IMR-90 (cell line): ENCODE data around the gene ZFP57. TPM values are rescaled to one million over a fixed set of nuclear protein-coding genes. Genes with fewer than 3 reads are reported as not detected.
A peak's percentile ranks its signal among the peaks of the same experiment; 100 is the strongest.

Source experiments
- ATAC-seq: fragments of 200-7000 bp; cut with Tn5 transposase; 2 replicates; pipeline ENCODE4 v1.9.1; 2020; ENCODE audit warnings: low read depth, mild to moderate bottlenecking, moderate library complexity
- BruUV-seq: library from RNA; stranded (reverse); fragments of 400-500 nt; replicated peaks from 2 replicates; lab custom pipeline; 2021; lab: Mats Ljungman, UMichigan
- CTCF ChIA-PET: fragments of 300-600 bp; formaldehyde crosslinking; extraction: SDS; loops from one replicate; lab custom pipeline; 2021; ENCODE audit warnings: antibody characterized with exemption; lab: Yijun Ruan, JAX
- POLR2A ChIA-PET: fragments of 300-600 bp; sonication (Branson Sonifier 250); formaldehyde crosslinking; loops from one replicate; lab custom pipeline; 2022; ENCODE audit warnings: antibody characterized with exemption; ENCODE audit not compliant: unreplicated experiment; lab: Charles Lee
- DNase-seq: peaks from one replicate; pipeline ENCODE4 v3.0.0; 2013
- H2AFZ ChIP-seq: replicated peaks from 2 replicates; pipeline ENCODE3; 2013; ENCODE audit warnings: low read length, mild to moderate bottlenecking; ENCODE audit not compliant: poor library complexity
- H2AK5ac ChIP-seq: 2 replicates; pipeline ENCODE4 v1.6.1; 2013; ENCODE audit warnings: low read depth, low read length, inconsistent platforms
- H2AK9ac ChIP-seq: replicated peaks from 2 replicates; pipeline ENCODE3; 2013; ENCODE audit warnings: mild to moderate bottlenecking, low read depth, low read length, moderate library complexity; ENCODE audit not compliant: poor library complexity
- H2BK120ac ChIP-seq: 2 replicates; pipeline ENCODE4 v1.6.1; 2013; ENCODE audit warnings: low read depth, low read length, inconsistent platforms
- H2BK15ac ChIP-seq: 3 replicates; pipeline ENCODE4 v1.6.1; 2013; ENCODE audit warnings: low read depth, low read length, inconsistent platforms
- H2BK20ac ChIP-seq: 2 replicates; pipeline ENCODE4 v1.6.1; 2013; ENCODE audit warnings: low read depth, mild to moderate bottlenecking, inconsistent platforms, low read length, moderate library complexity
- H2BK5ac ChIP-seq: 2 replicates; pipeline ENCODE4 v1.6.1; 2013; ENCODE audit warnings: mild to moderate bottlenecking, low read depth, low read length, inconsistent platforms; ENCODE audit not compliant: poor library complexity, severe bottlenecking
- H3K14ac ChIP-seq: replicated peaks from 2 replicates; pipeline ENCODE4 v1.6.1; 2013; ENCODE audit warnings: low read depth, low read length, inconsistent platforms
- H3K18ac ChIP-seq: 2 replicates; pipeline ENCODE4 v1.6.1; 2013; ENCODE audit warnings: low read depth, low read length, control low read depth
- H3K23ac ChIP-seq: 2 replicates; pipeline ENCODE4 v1.6.1; 2013; ENCODE audit warnings: low read depth, low read length, inconsistent platforms
- H3K27ac ChIP-seq: 2 replicates; pipeline ENCODE4 v1.5.1; 2013; ENCODE audit warnings: mild to moderate bottlenecking, control low read depth, low read length; ENCODE audit not compliant: insufficient read depth
- H3K27me3 ChIP-seq: 2 replicates; pipeline ENCODE4 v1.6.1; 2013; ENCODE audit warnings: low read length; ENCODE audit not compliant: control insufficient read depth, insufficient read depth
- H3K36me3 ChIP-seq: 2 replicates; pipeline ENCODE4 v1.6.1; 2013; ENCODE audit warnings: low read length, mixed read lengths; ENCODE audit not compliant: control insufficient read depth, insufficient read depth
- H3K4ac ChIP-seq: 2 replicates; pipeline ENCODE4 v1.6.1; 2013; ENCODE audit warnings: low read depth, low read length, inconsistent platforms
- H3K4me1 ChIP-seq: 2 replicates; pipeline ENCODE4 v1.6.1; 2013; ENCODE audit warnings: low read length, mixed read lengths; ENCODE audit not compliant: control insufficient read depth, insufficient read depth
- H3K4me2 ChIP-seq: 2 replicates; pipeline ENCODE4 v1.6.1; 2013; ENCODE audit warnings: low read depth, mild to moderate bottlenecking, control low read depth, low read length, moderate library complexity
- H3K4me3 ChIP-seq: 2 replicates; pipeline ENCODE4 v1.5.1; 2013; ENCODE audit warnings: low read depth, mild to moderate bottlenecking, control low read depth, low read length, moderate library complexity; ENCODE audit not compliant: insufficient read depth
- H3K56ac ChIP-seq: 2 replicates; pipeline ENCODE4 v1.6.1; 2013; ENCODE audit warnings: low read length, inconsistent platforms; ENCODE audit not compliant: insufficient read depth; ENCODE audit errors: extremely low read depth
- H3K79me1 ChIP-seq, 2 experiments: 2 replicates each; pipeline ENCODE4 v1.6.1; 2013; ENCODE audit warnings: low read length in 2 of 2, inconsistent platforms in 1 of 2, low read depth in 1 of 2
- H3K9ac ChIP-seq: 2 replicates; pipeline ENCODE4 v1.6.1; 2013; ENCODE audit warnings: low read depth, low read length, control low read depth
- H3K9me1 ChIP-seq: 2 replicates; pipeline ENCODE4 v1.6.1; 2013; ENCODE audit warnings: low read length, inconsistent platforms; ENCODE audit not compliant: insufficient read depth
- H3K9me3 ChIP-seq: 2 replicates; pipeline ENCODE4 v1.6.1; 2013; ENCODE audit warnings: low read length; ENCODE audit not compliant: control insufficient read depth, insufficient read depth
- H4K20me1 ChIP-seq: 2 replicates; pipeline ENCODE4 v1.6.1; 2013; ENCODE audit warnings: low read length, inconsistent platforms; ENCODE audit not compliant: insufficient read depth
- H4K5ac ChIP-seq: 2 replicates; pipeline ENCODE4 v1.6.1; 2013; ENCODE audit warnings: mild to moderate bottlenecking, low read depth, low read length, control low read depth
- H4K8ac ChIP-seq, 2 experiments: 2 replicates each; pipeline ENCODE4 v1.6.1; 2013; ENCODE audit warnings: low read depth in 2 of 2, low read length in 2 of 2, control low read depth in 1 of 2, inconsistent platforms in 1 of 2
- H4K91ac ChIP-seq: 2 replicates; pipeline ENCODE4 v1.6.1; 2013; ENCODE audit warnings: low read depth, low read length, inconsistent platforms; ENCODE audit not compliant: insufficient read depth
- BHLHE40 ChIP-seq: fragments of 150-350 bp; IDR thresholded peaks from 2 replicates; pipeline ENCODE4 v1.6.1; 2016; ENCODE audit warnings: mild to moderate bottlenecking, low read depth, low read length
- CEBPB ChIP-seq: IDR thresholded peaks from 2 replicates; pipeline ENCODE4 v1.6.1; 2012; ENCODE audit warnings: low read depth, low read length, improper control_type of control experiment
- CHD1 ChIP-seq: IDR thresholded peaks from 2 replicates; pipeline ENCODE4 v1.6.1; 2012; ENCODE audit warnings: low read depth, low read length, improper control_type of control experiment
- CTCF ChIP-seq: conservative IDR thresholded peaks from 2 replicates; pipeline ENCODE4 v1.5.1; 2012; ENCODE audit warnings: mild to moderate bottlenecking, low read depth, low read length, improper control_type of control experiment
- FOS ChIP-seq: fragments of 150-350 bp; IDR thresholded peaks from 2 replicates; pipeline ENCODE4 v1.6.1; 2016; ENCODE audit warnings: low read depth, low read length
- MAFK ChIP-seq: IDR thresholded peaks from 2 replicates; pipeline ENCODE4 v1.6.1; 2012; ENCODE audit warnings: low read depth, low read length, improper control_type of control experiment
- MAZ ChIP-seq: IDR thresholded peaks from 2 replicates; pipeline ENCODE4 v1.6.1; 2012; ENCODE audit warnings: low read depth, mild to moderate bottlenecking, low read length, improper control_type of control experiment, moderate library complexity, borderline replicate concordance
- MXI1 ChIP-seq: IDR thresholded peaks from 2 replicates; pipeline ENCODE4 v1.6.1; 2012; ENCODE audit warnings: low read depth, mild to moderate bottlenecking, low read length, moderate library complexity, borderline replicate concordance
- NFE2L2 ChIP-seq: fragments of 150-350 bp; IDR thresholded peaks from 2 replicates; pipeline ENCODE4 v1.6.1; 2016; ENCODE audit warnings: low read depth, mild to moderate bottlenecking, low read length
- POLR2A ChIP-seq: IDR thresholded peaks from 2 replicates; pipeline ENCODE4 v1.6.1; 2012; ENCODE audit warnings: mild to moderate bottlenecking, low read depth, low read length
- RAD21 ChIP-seq: IDR thresholded peaks from 2 replicates; pipeline ENCODE4 v1.6.1; 2012; ENCODE audit warnings: low read length, improper control_type of control experiment
- RCOR1 ChIP-seq: IDR thresholded peaks from 2 replicates; pipeline ENCODE4 v1.6.1; 2012; ENCODE audit warnings: mild to moderate bottlenecking, low read length, improper control_type of control experiment; ENCODE audit not compliant: insufficient replicate concordance
- RFX5 ChIP-seq: IDR thresholded peaks from 2 replicates; pipeline ENCODE4 v1.8.0; 2012; ENCODE audit warnings: low read depth, mild to moderate bottlenecking, low read length, moderate library complexity
- SMC3 ChIP-seq: fragments of 150-350 bp; IDR thresholded peaks from 2 replicates; pipeline ENCODE4 v1.6.1; 2016; ENCODE audit warnings: low read depth, mild to moderate bottlenecking, antibody characterized with exemption, low read length, moderate library complexity
- USF2 ChIP-seq: fragments of 150-350 bp; IDR thresholded peaks from 2 replicates; pipeline ENCODE4 v1.6.1; 2017; ENCODE audit warnings: mild to moderate bottlenecking, antibody characterized with exemption, low read length, low read depth
- WGBS, 2 experiments: methylation state at CpG; one replicate each; pipeline versions ENCODE4 v1.1.5 to v1.1.7; 2013; ENCODE audit warnings: missing lambda C conversion rate in 2 of 2; ENCODE audit not compliant: insufficient read length in 1 of 2; ENCODE audit errors: extremely low coverage in 2 of 2; 5-methylcytosine and 5-hydroxymethylcytosine counted together
- dilution Hi-C: fragments of 300-500 bp; cut with HindIII; formaldehyde crosslinking; loops from one replicate; pipeline ENCODE4 v1.14.3; 2018; ENCODE audit warnings: low sequenced_read_pairs; ENCODE audit not compliant: unreplicated experiment
- in situ Hi-C: fragments of 300-500 bp; cut with MboI; formaldehyde crosslinking; loops from 3 replicates; pipeline ENCODE4 v1.14.3; 2019; ENCODE audit warnings: low sequenced_read_pairs, inconsistent platforms, mixed read lengths
- intact Hi-C: fragments of 100-400 bp; cut with micrococcal nuclease; formaldehyde crosslinking; loops from 2 replicates; pipeline ENCODE4 v1.10.0; 2022
- polyA plus RNA-seq, 3 experiments: library from polyadenylated mRNA; depleted of rRNA; stranded (reverse); fragments of >200 nt; gene quantifications; 2 replicates each; pipeline ENCODE4 v1.2.3, GENCODE V29; 2012; ENCODE audit warnings: low replicate concordance in 1 of 3
- total RNA-seq: library from RNA; depleted of rRNA; stranded (reverse); fragments of >200 nt; gene quantifications from 2 replicates; pipeline ENCODE4 v1.2.3, GENCODE V29; 2012

ZFP57 gene
- total and polyA plus RNA-seq, 2 of the 4 experiments (the other 2 are of a cell fraction), result not detected

GRCh38 chr6:29626948-29627754 lies 53.8 kb downstream of the ZFP57 start:
- ChIA-PET CTCF (interaction anchor here (1.2 to 2.3 kb wide), 2 partner anchors 13 to 21 kb away, joined by 3 to 5 read pairs; no protein-coding TSS in a partner anchor), POLR2A (interaction anchor here (0.5 to 0.6 kb wide), 2 partner anchors 15 to 1832 kb away, joined by 3 to 4 read pairs; no protein-coding TSS in a partner anchor)
- in situ Hi-C loops, result no loop called here
- ATAC-seq (peak; percentile 0; the same call in 1 of the 2 replicates), DNase-seq (no peak)
- H3K36me3 ChIP-seq, result peaks cover 15% of the 10 kb centered on the region
- no peak overlapping the region for H4K5ac ChIP-seq
- H4K20me1 ChIP-seq, result peaks cover 4% of the 10 kb centered on the region
- peak overlapping the region; percentile 92 for H2AK9ac ChIP-seq
- H2AK5ac ChIP-seq, result 0 out of 2 replicates have a peak overlapping the region, but pooled peaks have one; percentile 20
- no peak overlapping the region; the same call in 1 of the 2 replicates for H4K91ac ChIP-seq
- no peak overlapping the region for H2BK5ac ChIP-seq
- 16% methylated on average over 11 of the region's 31 CpGs; no CpG with 5 or more reads in 1 of the 2 experiments for WGBS, 2 experiments
- intact Hi-C loops, result no loop called here
- peaks cover 17% of the 10 kb centered on the region for H3K9me1 ChIP-seq
- dilution Hi-C loops, result no loop called here
- peak overlapping the region; percentile 77 for H3K27ac ChIP-seq
- H3K18ac ChIP-seq, result no peak overlapping the region
- H3K9me3 ChIP-seq, result no peaks in the 10 kb centered on the region
- H2BK15ac ChIP-seq, result no peak overlapping the region
- H3K14ac ChIP-seq, result peak overlapping the region; percentile 78
- H2AFZ ChIP-seq, result peak overlapping the region; percentile 96
- peaks cover 30 to 60% of the 10 kb centered on the region in 2 experiments for H3K79me1 ChIP-seq
- H2BK20ac ChIP-seq, result no peak overlapping the region
- H3K56ac ChIP-seq, result 0 out of 2 replicates have a peak overlapping the region, but pooled peaks have one; percentile 37
- peak overlapping the region; percentile 82 for H3K9ac ChIP-seq
- H4K8ac ChIP-seq, result peak overlapping the region in 1 of 2 experiments; percentile 68; a peak in 2 of 4 replicates
- H2BK120ac ChIP-seq, result no peak overlapping the region
- H3K23ac ChIP-seq, result peak overlapping the region; percentile 7; the same call in 1 of the 2 replicates
- peaks cover 14% of the 10 kb centered on the region for H3K4me1 ChIP-seq
- peak overlapping the region; percentile 72 for H3K4me3 ChIP-seq
- H3K27me3 ChIP-seq, result no peaks in the 10 kb centered on the region
- BruUV-seq, result no TSS peak
- peak overlapping the region; percentile 19; the same call in 1 of the 2 replicates for H3K4ac ChIP-seq
- peak overlapping the region; percentile 76 for H3K4me2 ChIP-seq
- TF ChIP-seq SMC3, result no peak
- no peak for TF ChIP-seq MXI1
- TF ChIP-seq FOS, result no peak
- no peak for TF ChIP-seq RCOR1
- no peak for TF ChIP-seq RAD21
- no peak for TF ChIP-seq BHLHE40
- TF ChIP-seq USF2, result no peak
- TF ChIP-seq CHD1, result no peak
- no peak for TF ChIP-seq MAFK
- TF ChIP-seq CTCF, result no peak
- TF ChIP-seq RFX5, result no peak
- no peak for TF ChIP-seq POLR2A
- TF ChIP-seq MAZ, result no peak
- no peak for TF ChIP-seq CEBPB
- TF ChIP-seq NFE2L2, result no peak
